K562 (cell line): ENCODE data around the gene RASIP1. TPM values are rescaled to one million over a fixed set of nuclear protein-coding genes. Genes with fewer than 3 reads are reported as not detected.

Source experiments
- ARID2 ChIP-seq: fragments of 450-650 bp; IDR thresholded peaks from 2 replicates; pipeline ENCODE4 v1.6.1; 2017; ENCODE audit warnings: antibody characterized with exemption, mild to moderate bottlenecking
- BCL6 ChIP-seq: fragments of 250-450 bp; sonication (Bioruptor Pico); IDR thresholded peaks from 2 replicates; pipeline ENCODE4 v1.4.0; 2020
- CBX3 ChIP-seq, 2 experiments: IDR thresholded peaks; 1 replicate in 1 of 2; 2 replicates in 1 of 2; pipeline ENCODE4 v1.6.1; 2012; ENCODE audit warnings: inconsistent platforms in 2 of 2, low read length in 2 of 2, borderline replicate concordance in 1 of 2, control low read depth in 1 of 2
- CEBPZ ChIP-seq: fragments of 150-350 bp; IDR thresholded peaks from 2 replicates; pipeline ENCODE4 v1.6.1; 2014; ENCODE audit warnings: low read depth, mild to moderate bottlenecking, low read length, borderline replicate concordance
- CHAMP1 ChIP-seq: fragments of 450-650 bp; IDR thresholded peaks from 2 replicates; pipeline ENCODE4 v1.6.1; 2016; ENCODE audit warnings: mild to moderate bottlenecking
- COPS2 ChIP-seq: fragments of 450-650 bp; conservative IDR thresholded peaks from 2 replicates; pipeline ENCODE4 v1.6.1; 2016; ENCODE audit warnings: mild to moderate bottlenecking, moderate library complexity
- CREB5 ChIP-seq: fragments of 250-450 bp; sonication (Bioruptor Pico); IDR thresholded peaks from 2 replicates; pipeline ENCODE4 v1.5.0; 2020; ENCODE audit warnings: mild to moderate bottlenecking
- ETV1 ChIP-seq: fragments of 450-650 bp; conservative IDR thresholded peaks from 2 replicates; pipeline ENCODE4 v1.6.1; 2016; ENCODE audit warnings: missing genetic modification characterization, control low read depth, low read depth, missing compliant biosample characterization
- FIP1L1 ChIP-seq: fragments of 200-400 bp; formaldehyde crosslinking; IDR thresholded peaks from 2 replicates; pipeline ENCODE4 v1.6.1; 2018; ENCODE audit warnings: mild to moderate bottlenecking, low read depth, low read length; ENCODE audit not compliant: poor library complexity, severe bottlenecking
- FOXJ3 ChIP-seq: sonication (generic); formaldehyde crosslinking; IDR thresholded peaks from 2 replicates; pipeline ENCODE4 v1.4.0; 2020; ENCODE audit warnings: mild to moderate bottlenecking, missing genetic modification reagents
- KAT7 ChIP-seq: sonication (generic); formaldehyde crosslinking; IDR thresholded peaks from 2 replicates; pipeline ENCODE4 v1.8.0; 2022; ENCODE audit warnings: missing genetic modification reagents, mild to moderate bottlenecking, borderline replicate concordance
- MAZ ChIP-seq, 2 experiments: fragments of 450-650 bp in 1 of 2; sonication (generic) in 1 of 2; formaldehyde crosslinking; IDR thresholded peaks in 1 of 2; conservative IDR thresholded peaks in 1 of 2; 2 replicates each; pipeline versions ENCODE4 v1.4.0 to v1.5.0; 2020; ENCODE audit warnings: mild to moderate bottlenecking in 1 of 2, missing genetic modification reagents in 1 of 2
- MCM7 ChIP-seq, 2 experiments: fragments of 450-650 bp; IDR thresholded peaks; 2 replicates each; pipeline ENCODE4 v1.6.1; 2016 to 2018
- NR2C2 ChIP-seq, 2 experiments: fragments of 200-800 bp in 1 of 2; sonication (Bioruptor generic) in 1 of 2; sonication (generic) in 1 of 2; formaldehyde crosslinking in 1 of 2; IDR thresholded peaks; 2 replicates each; pipeline versions ENCODE4 v1.6.1 to v1.8.0; 2016 to 2022; ENCODE audit warnings: mild to moderate bottlenecking in 1 of 2, missing compliant biosample characterization in 1 of 2, missing genetic modification characterization in 1 of 2, missing genetic modification reagents in 1 of 2
- RBM15 ChIP-seq: fragments of 200-400 bp; formaldehyde crosslinking; IDR thresholded peaks from 2 replicates; pipeline ENCODE4 v1.6.1; 2018; ENCODE audit warnings: mild to moderate bottlenecking, low read length, moderate library complexity; ENCODE audit not compliant: insufficient read depth
- RUNX1 ChIP-seq: sonication (generic); IDR thresholded peaks from 2 replicates; pipeline ENCODE4 v1.6.1; 2016; ENCODE audit warnings: antibody characterized with exemption, low read depth
- ZNF41 ChIP-seq: fragments of 250-450 bp; sonication (Bioruptor Pico); conservative IDR thresholded peaks from 2 replicates; pipeline ENCODE4 v1.4.0; 2020; ENCODE audit warnings: mild to moderate bottlenecking
- polyA plus RNA-seq, 8 experiments: library from polyadenylated mRNA; depleted of rRNA in 4 of 8; stranded (reverse) in 5 of 8; unstranded in 3 of 8; fragments of >200 nt; fragmentation: Nextera tagmentation in 2 of 8; fragmentation: Illumina TruSeq in 1 of 8; extraction: Ambion mirVana in 2 of 8; extraction: Trizol in 1 of 8; gene quantifications; 2 replicates each; pipeline versions ENCODE4 v1.2.1 to v1.2.3, GENCODE V29; 2011 to 2014; ENCODE audit warnings: inconsistent platforms in 1 of 8, missing spikeins in 1 of 8
- total RNA-seq, 7 experiments: library from RNA; depleted of rRNA in 6 of 7; stranded (reverse); fragments of >200 nt in 6 of 7; fragmentation: Illumina TruSeq in 2 of 7; extraction: Trizol in 2 of 7; gene quantifications; 2 replicates each; pipeline versions ENCODE4 v1.2.1 to v1.2.3, GENCODE V29; 2011 to 2021; ENCODE audit warnings: low replicate concordance in 1 of 7
- TF ChIP-seq, protein P1 (sequence below): fragments of 450-650 bp; formaldehyde crosslinking; IDR thresholded peaks from 2 replicates; pipeline ENCODE4 v1.4.0; 2020; ENCODE audit warnings: mild to moderate bottlenecking

Gene RASIP1
- total and polyA plus RNA-seq, 9 of the 15 experiments (the other 6 are each of a cell fraction or from before 2014, with no cell fraction given), result 0.20 to 4.7 (median 1.5) TPM

DNA sequence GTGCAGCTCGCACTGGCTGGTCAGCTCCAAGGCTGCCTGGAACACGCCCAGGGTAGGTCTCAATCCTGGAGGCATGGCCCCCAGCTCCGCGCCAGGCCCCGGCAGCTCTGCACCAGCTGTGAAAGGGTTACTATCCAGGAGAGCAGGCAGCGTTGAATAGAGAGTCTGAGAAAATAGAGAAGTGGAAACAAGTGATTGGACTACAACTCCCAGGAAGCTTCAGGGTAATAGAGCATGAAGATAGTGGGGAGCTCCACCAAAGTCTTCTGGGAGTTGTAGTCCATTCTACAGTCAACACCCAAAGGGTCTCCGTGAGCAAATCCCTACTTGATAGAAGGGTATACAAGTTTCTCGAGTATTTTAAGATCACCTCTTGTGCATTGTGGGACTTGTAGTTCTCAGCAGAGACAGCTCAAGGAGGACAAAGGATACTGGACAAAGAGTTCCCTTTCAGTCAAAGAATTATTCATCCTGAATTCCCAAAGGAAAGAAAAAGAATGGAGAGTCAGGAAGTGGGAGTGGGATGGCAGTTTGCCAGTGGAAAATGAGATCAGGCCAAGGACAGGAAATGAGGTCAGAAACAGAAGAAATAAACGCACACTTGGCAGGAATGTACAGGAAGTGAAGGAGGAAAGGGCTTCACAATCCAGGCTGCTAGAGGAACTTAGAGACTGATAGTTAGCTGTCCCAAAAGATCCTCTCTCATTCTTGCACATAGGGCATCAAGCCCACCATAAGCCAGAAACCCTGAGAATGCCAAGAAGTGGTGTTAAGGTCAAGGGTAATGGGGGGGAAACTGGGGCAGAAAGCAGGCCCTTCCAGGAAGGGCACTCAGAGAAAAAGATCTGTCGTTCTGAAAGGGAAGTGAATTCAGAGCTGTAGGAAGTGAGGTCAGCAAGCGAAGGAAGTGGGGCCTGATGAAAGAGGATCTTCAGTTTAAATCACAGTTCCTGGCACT lies 15.3 kb downstream of the RASIP1 start (continued):
- TF ChIP-seq CEBPZ (no peak), RBM15 (no peak), ZNF41 (CRISPR knock-in tag) (no peak), COPS2 (no peak), FIP1L1 (no peak), ETV1 (tag) (peak; percentile 66; the same call in 1 of the 2 replicates), MAZ (CRISPR knock-in tag; conservative IDR thresholded peaks at IDR 0.05 in 1 of 2, IDR thresholded peaks at IDR 0.05 in 1 of 2) (peak in 1 of 2 experiments; percentile 24; a peak in 1 of 4 replicates), RUNX1 (no peak), FOXJ3 (CRISPR knock-in tag) (no peak), NR2C2 (CRISPR knock-in tag; IDR thresholded peaks at IDR 0.05) (no peak), NR2C2 (tag; IDR thresholded peaks at IDR 0.05) (peak; percentile 82), CREB5 (CRISPR knock-in tag) (no peak), MCM7 (IDR thresholded peaks at IDR 0.05) (no peak), KAT7 (CRISPR knock-in tag) (no peak), ARID2 (no peak), CBX3 (IDR thresholded peaks at IDR 0.05; ENCODE audit: borderline replicate concordance in 1 of 2, low read length in 2 of 2) (peak in 1 of 2 experiments; percentile 9; a peak in 1 of 3 replicates), CHAMP1 (no peak), BCL6 (CRISPR knock-in tag) (no peak)
- TF ChIP-seq, protein P1, sequence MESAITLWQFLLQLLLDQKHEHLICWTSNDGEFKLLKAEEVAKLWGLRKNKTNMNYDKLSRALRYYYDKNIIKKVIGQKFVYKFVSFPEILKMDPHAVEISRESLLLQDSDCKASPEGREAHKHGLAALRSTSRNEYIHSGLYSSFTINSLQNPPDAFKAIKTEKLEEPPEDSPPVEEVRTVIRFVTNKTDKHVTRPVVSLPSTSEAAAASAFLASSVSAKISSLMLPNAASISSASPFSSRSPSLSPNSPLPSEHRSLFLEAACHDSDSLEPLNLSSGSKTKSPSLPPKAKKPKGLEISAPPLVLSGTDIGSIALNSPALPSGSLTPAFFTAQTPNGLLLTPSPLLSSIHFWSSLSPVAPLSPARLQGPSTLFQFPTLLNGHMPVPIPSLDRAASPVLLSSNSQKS (CRISPR knock-in tag), result no peak
